Spleen (tissue), 11 donors: Measurements from ENCODE around the gene GRHL3. TPM values are rescaled to one million over a fixed set of nuclear protein-coding genes. Genes with fewer than 3 reads are reported as not detected.

Experiments
- DNase-seq: peaks from one replicate; pipeline ENCODE4 v3.0.0-alpha.2; 2020
- H3K27ac ChIP-seq, 8 donors: fragments of 200-600 bp; sonication (generic) in 7 of 8; 1 replicate in 4 of 8; 2 replicates in 4 of 8; pipeline versions ENCODE4 v1.5.0 to v1.8.0; 2016 to 2021; ENCODE audit warnings: inconsistent platforms in 4 of 8, mild to moderate bottlenecking in 4 of 8, moderate library complexity in 1 of 8
- H3K27me3 ChIP-seq, 7 donors: fragments of 200-600 bp; sonication (generic) in 6 of 7; replicated peaks in 1 of 7; 1 replicate in 4 of 7; 2 replicates in 3 of 7; pipeline versions ENCODE4 v1.5.0 to v1.8.0; 2016 to 2021; ENCODE audit warnings: inconsistent platforms in 3 of 7, mild to moderate bottlenecking in 1 of 7
- H3K36me3 ChIP-seq, 6 donors: fragments of 200-600 bp; sonication (generic) in 5 of 6; 1 replicate in 4 of 6; 2 replicates in 2 of 6; pipeline versions ENCODE4 v1.5.0 to v1.8.0; 2016 to 2021; ENCODE audit warnings: inconsistent platforms in 2 of 6
- H3K4me1 ChIP-seq, 6 donors: fragments of 200-600 bp; sonication (generic) in 5 of 6; 1 replicate in 3 of 6; 2 replicates in 3 of 6; pipeline versions ENCODE4 v1.5.0 to v1.8.0; 2016 to 2021; ENCODE audit warnings: inconsistent platforms in 3 of 6
- H3K4me3 ChIP-seq, 8 donors: fragments of 200-600 bp; sonication (generic) in 7 of 8; 1 replicate in 4 of 8; 2 replicates in 4 of 8; pipeline versions ENCODE4 v1.5.0 to v1.8.0; 2016 to 2021; ENCODE audit warnings: inconsistent platforms in 4 of 8, mild to moderate bottlenecking in 4 of 8, moderate library complexity in 2 of 8
- H3K9me3 ChIP-seq, 8 donors: fragments of 200-600 bp; sonication (generic) in 7 of 8; 1 replicate in 4 of 8; 2 replicates in 4 of 8; pipeline versions ENCODE4 v1.5.0 to v1.8.0; 2016 to 2021; ENCODE audit warnings: inconsistent platforms in 4 of 8
- POLR2A ChIP-seq, 3 donors: fragments of 450-650 bp; IDR thresholded peaks; one replicate each; pipeline ENCODE4 v1.5.1; 2017; ENCODE audit warnings: antibody characterized with exemption in 3 of 3, mild to moderate bottlenecking in 1 of 3
- POLR2AphosphoS5 ChIP-seq, 3 donors: sonication (generic); formaldehyde crosslinking; IDR thresholded peaks; one replicate each; pipeline ENCODE4 v1.5.1; 2017; ENCODE audit warnings: antibody characterized with exemption in 3 of 3
- WGBS, 5 donors: extraction: QIAGEN DNeasy Blood & Tissue Kit in 3 of 5; methylation state at CpG; one replicate each; pipeline versions ENCODE4 v1.1.5 to v1.1.7; 2013 to 2018; 5-methylcytosine and 5-hydroxymethylcytosine counted together
- intact Hi-C: fragments of 100-400 bp; cut with DNase I; formaldehyde crosslinking; loops from one replicate; pipeline ENCODE4 v1.15.0; 2023; ENCODE audit warnings: low total_unique reads
- polyA plus RNA-seq, 3 donors: library from polyadenylated mRNA; stranded (reverse); fragments of 200-250 nt; gene quantifications; one replicate each; pipeline ENCODE4 v1.2.1, GENCODE V29; 2013
- total RNA-seq, 7 donors: library from RNA; depleted of rRNA in 3 of 7; stranded (reverse); fragments of >200 nt in 3 of 7; fragmentation: NEBNext Ultra II Directional in 4 of 7; extraction: Animal tissue kit (Norgen Biotek cat#: 25700) in 4 of 7; gene quantifications; one replicate each; pipeline versions ENCODE4 v1.1.0 to v1.2.1, GENCODE V29; 2016 to 2021
- TF ChIP-seq, protein P1 (sequence below), 11 experiments: fragments of 200-600 bp in 7 of 11; fragments of 450-650 bp in 4 of 11; sonication (generic) in 4 of 11; IDR thresholded peaks in 8 of 11; conservative IDR thresholded peaks in 3 of 11; 1 replicate in 7 of 11; 2 replicates in 4 of 11; pipeline versions ENCODE4 v1.4.0 to v1.8.0; 2016 to 2021; ENCODE audit warnings: antibody characterized with exemption in 11 of 11, inconsistent platforms in 4 of 11, mild to moderate bottlenecking in 1 of 11
- donor health status: healthy with polysubstance abuse.
- donor health status: DM: no; HTN: no; CAD: no; lungs with moderate emphysema.
- donor health status: DM: no; HTN: no; CAD: no.
- donor health status: Bipolar disorder and iron deficiency.
- donor health status: healthy.
- donor health status: DM: no; HTN: no; CAD: no.
- donor health status: DM: yes; HTN: yes; CAD: no.

Gene GRHL3
- total and polyA plus RNA-seq, 10 donors = 0.04 to 0.06 TPM; not detected in 8

DNA sequence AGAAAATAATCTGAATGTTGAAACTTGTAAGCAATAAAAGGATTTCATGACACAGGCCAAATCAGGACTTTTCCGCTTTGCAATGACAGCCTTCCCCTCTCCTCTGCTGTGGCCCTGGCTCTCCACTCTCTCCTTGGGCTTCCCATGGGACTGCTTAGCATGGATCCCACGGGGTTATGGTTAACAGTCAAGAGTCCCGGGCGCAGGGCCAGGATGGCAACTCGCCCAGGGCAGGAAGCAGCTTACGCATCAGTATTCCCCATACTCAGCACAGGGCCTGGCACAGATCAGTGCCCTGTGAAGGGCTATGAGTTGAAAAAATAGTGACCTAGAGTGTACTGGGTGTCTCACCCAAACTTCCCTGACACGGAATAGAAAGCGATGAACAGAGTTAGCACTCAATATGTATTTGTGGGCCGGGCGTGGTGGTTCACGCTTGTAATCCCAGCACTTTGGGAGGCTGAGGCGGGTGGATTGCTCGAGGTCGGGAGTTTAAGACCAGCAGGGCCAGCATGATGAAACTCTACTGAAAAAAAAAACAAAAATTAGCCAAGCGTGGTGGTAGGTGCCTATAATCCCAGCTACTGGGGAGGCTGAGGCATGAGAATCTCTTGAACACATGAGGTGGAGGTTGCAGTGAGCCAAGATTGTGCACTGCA is 29.1 kb upstream of the GRHL3 start:
- Histone ChIP-seq H3K9me3 (no peaks in the 10 kb centered on the region), H3K36me3 (no peaks in the 10 kb centered on the region), H3K4me3 (no peak overlapping the region), H3K27ac (peak overlapping the region in 5 of 8 donors; percentile 26 to 58 (median 44)), H3K27me3 (peaks cover 0 to 5% (median 0%) of the 10 kb centered on the region in 7 donors), H3K4me1 (peaks cover 0 to 40% (median 16%) of the 10 kb centered on the region in 6 donors)
- intact Hi-C loops = no loop called here
- TF ChIP-seq, protein P1, sequence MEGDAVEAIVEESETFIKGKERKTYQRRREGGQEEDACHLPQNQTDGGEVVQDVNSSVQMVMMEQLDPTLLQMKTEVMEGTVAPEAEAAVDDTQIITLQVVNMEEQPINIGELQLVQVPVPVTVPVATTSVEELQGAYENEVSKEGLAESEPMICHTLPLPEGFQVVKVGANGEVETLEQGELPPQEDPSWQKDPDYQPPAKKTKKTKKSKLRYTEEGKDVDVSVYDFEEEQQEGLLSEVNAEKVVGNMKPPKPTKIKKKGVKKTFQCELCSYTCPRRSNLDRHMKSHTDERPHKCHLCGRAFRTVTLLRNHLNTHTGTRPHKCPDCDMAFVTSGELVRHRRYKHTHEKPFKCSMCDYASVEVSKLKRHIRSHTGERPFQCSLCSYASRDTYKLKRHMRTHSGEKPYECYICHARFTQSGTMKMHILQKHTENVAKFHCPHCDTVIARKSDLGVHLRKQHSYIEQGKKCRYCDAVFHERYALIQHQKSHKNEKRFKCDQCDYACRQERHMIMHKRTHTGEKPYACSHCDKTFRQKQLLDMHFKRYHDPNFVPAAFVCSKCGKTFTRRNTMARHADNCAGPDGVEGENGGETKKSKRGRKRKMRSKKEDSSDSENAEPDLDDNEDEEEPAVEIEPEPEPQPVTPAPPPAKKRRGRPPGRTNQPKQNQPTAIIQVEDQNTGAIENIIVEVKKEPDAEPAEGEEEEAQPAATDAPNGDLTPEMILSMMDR (IDR thresholded peaks at IDR 0.05 in 8 of 11, conservative IDR thresholded peaks at IDR 0.05 in 3 of 11) = no peak
- TF ChIP-seq POLR2AphosphoS5 (IDR thresholded peaks at IDR 0.05) = peak; percentile 25 to 82 (median 81)
- TF ChIP-seq POLR2A (IDR thresholded peaks at IDR 0.05) = no peak
- peak; percentile 85 for DNase-seq
- 46 to 58% (median 55%) methylated on average over 15 of the region's 15 CpGs for WGBS, 5 donors

GRCh38 chr1:24290933-24291487 is 28.1 kb upstream of the GRHL3 start:
- 84 to 89% (median 85%) methylated on average over 8 of the region's 8 CpGs for WGBS, 5 donors
- intact Hi-C loops = no loop called here
- no peak for DNase-seq

DNA sequence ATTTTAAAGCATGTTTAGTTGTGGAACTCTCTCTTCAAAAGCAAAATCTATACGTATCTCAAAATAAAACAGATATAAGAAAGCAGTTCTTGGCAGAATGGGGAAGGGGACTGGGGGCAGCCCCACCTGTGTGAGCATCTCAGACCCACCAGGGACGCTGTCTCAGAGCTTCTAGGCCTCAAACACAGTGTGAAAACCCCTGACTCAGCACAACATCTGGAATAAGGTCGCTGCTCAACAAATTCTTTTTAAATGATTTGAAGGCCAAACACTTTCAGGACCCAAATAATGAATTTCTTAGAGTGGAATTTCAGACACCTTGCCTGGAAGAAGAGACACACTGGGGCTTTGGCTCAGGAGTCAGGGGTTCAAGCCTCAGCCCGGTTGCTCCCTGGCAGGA is 27.1 kb upstream of the GRHL3 start:
- Histone ChIP-seq H3K4me1 (peaks cover 0 to 47% (median 18%) of the 10 kb centered on the region in 6 donors), H3K9me3 (no peaks in the 10 kb centered on the region), H3K27ac (no peak overlapping the region), H3K27me3 (peaks cover 0 to 5% (median 0%) of the 10 kb centered on the region in 7 donors), H3K36me3 (no peaks in the 10 kb centered on the region), H3K4me3 (no peak overlapping the region)
- WGBS, 5 donors = 71 to 92% (median 82%) methylated on average over 4 of the region's 4 CpGs
- DNase-seq = no peak
- intact Hi-C loops = no loop called here
- TF ChIP-seq, protein P1 (IDR thresholded peaks at IDR 0.05 in 8 of 11, conservative IDR thresholded peaks at IDR 0.05 in 3 of 11) = no peak
- TF ChIP-seq POLR2AphosphoS5 (IDR thresholded peaks at IDR 0.05) (no peak), POLR2A (IDR thresholded peaks at IDR 0.05) (no peak)

More at GRCh38 chr1:24290933-24291487, 28.1 kb upstream of the GRHL3 start:
- Histone ChIP-seq H3K9me3 (no peaks in the 10 kb centered on the region), H3K36me3 (no peaks in the 10 kb centered on the region), H3K27me3 (peaks cover 0 to 5% (median 0%) of the 10 kb centered on the region in 7 donors), H3K4me1 (peaks cover 0 to 47% (median 18%) of the 10 kb centered on the region in 6 donors), H3K27ac (no peak overlapping the region), H3K4me3 (no peak overlapping the region)
- TF ChIP-seq, protein P1 (IDR thresholded peaks at IDR 0.05 in 8 of 11, conservative IDR thresholded peaks at IDR 0.05 in 3 of 11) = no peak
- TF ChIP-seq POLR2A (IDR thresholded peaks at IDR 0.05) (no peak), POLR2AphosphoS5 (IDR thresholded peaks at IDR 0.05) (no peak)

DNA sequence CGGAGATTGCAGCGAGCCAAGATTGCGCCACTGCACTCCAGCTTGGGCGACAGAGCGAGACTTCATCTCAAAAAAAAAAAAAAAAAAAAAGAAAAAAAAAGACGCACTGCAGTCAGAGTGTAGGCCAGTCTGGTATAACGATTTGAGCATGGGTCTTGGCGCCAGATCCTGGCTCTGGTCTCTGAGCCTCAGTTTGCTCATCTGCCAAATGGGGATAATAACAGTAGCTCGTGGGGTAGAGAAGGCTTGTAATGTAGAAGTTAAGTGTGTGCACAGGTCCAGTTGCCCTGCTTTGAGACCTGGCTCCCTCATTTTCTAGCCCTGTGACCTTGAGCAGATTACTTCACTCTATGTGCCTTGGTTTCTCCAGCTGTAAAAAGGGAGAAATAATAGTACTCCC is 26.3 kb upstream of the GRHL3 start:
- Histone ChIP-seq H3K27ac (no peak overlapping the region), H3K9me3 (no peaks in the 10 kb centered on the region), H3K27me3 (peaks cover 0 to 11% (median 0%) of the 10 kb centered on the region in 7 donors), H3K36me3 (no peaks in the 10 kb centered on the region), H3K4me3 (no peak overlapping the region), H3K4me1 (peaks cover 0 to 47% (median 18%) of the 10 kb centered on the region in 6 donors)
- TF ChIP-seq POLR2A (IDR thresholded peaks at IDR 0.05) = no peak
- TF ChIP-seq, protein P1 (IDR thresholded peaks at IDR 0.05 in 8 of 11, conservative IDR thresholded peaks at IDR 0.05 in 3 of 11) = no peak
- TF ChIP-seq POLR2AphosphoS5 (IDR thresholded peaks at IDR 0.05) = no peak
- DNase-seq = no peak
- WGBS, 5 donors = 85 to 91% (median 86%) methylated on average over 9 of the region's 9 CpGs
- intact Hi-C loops = no loop called here
